Spleen (tissue), 7 donors: Measurements from ENCODE around the gene ARHGAP24.

Experiments
- CTCF ChIP-seq, 11 experiments: fragments of 200-600 bp in 7 of 11; fragments of 450-650 bp in 4 of 11; sonication (generic) in 4 of 11; IDR thresholded peaks in 8 of 11; conservative IDR thresholded peaks in 3 of 11; 1 replicate in 7 of 11; 2 replicates in 4 of 11; pipeline versions ENCODE4 v1.4.0 to v1.8.0; 2016 to 2021; ENCODE audit warnings: antibody characterized with exemption in 11 of 11, inconsistent platforms in 4 of 11, mild to moderate bottlenecking in 1 of 11
- POLR2A ChIP-seq, 3 donors: fragments of 450-650 bp; IDR thresholded peaks; one replicate each; pipeline ENCODE4 v1.5.1; 2017; ENCODE audit warnings: antibody characterized with exemption in 3 of 3, mild to moderate bottlenecking in 1 of 3
- POLR2AphosphoS5 ChIP-seq, 3 donors: sonication (generic); formaldehyde crosslinking; IDR thresholded peaks; one replicate each; pipeline ENCODE4 v1.5.1; 2017; ENCODE audit warnings: antibody characterized with exemption in 3 of 3
- donor health status: DM: no; HTN: no; CAD: no; lungs with moderate emphysema.
- donor health status: DM: no; HTN: no; CAD: no.
- donor health status: DM: no; HTN: no; CAD: no.

- TF ChIP-seq CTCF (IDR thresholded peaks at IDR 0.05 in 8 of 11, conservative IDR thresholded peaks at IDR 0.05 in 3 of 11) = no peak
- TF ChIP-seq POLR2A (IDR thresholded peaks at IDR 0.05) = no peak
- no peak for TF ChIP-seq POLR2AphosphoS5 (IDR thresholded peaks at IDR 0.05)
Observed at GRCh38 chr4:85570388-85570787, 95.4 kb downstream of the ARHGAP24 start.
